Measurements from ENCODE around the gene KLK3. TPM values are rescaled to one million over a fixed set of nuclear protein-coding genes. Genes with fewer than 3 reads are reported as not detected.

Gene KLK3
- total and polyA plus RNA-seq, 2 experiments from 2014 or later = 0.19 TPM; not detected in 1

- Histone ChIP-seq H3K4me1 (ENCODE audit: insufficient read depth) (peaks cover 9% of the 10 kb centered on the region), H3K36me3 (ENCODE audit: insufficient read depth) (no peaks in the 10 kb centered on the region), H3K4me3 (no peak overlapping the region), H4K20me1 (replicated peaks; ENCODE audit: insufficient read depth) (no peaks in the 10 kb centered on the region), H3K27me3 (ENCODE audit: insufficient read depth) (peaks cover 32% of the 10 kb centered on the region), H3F3A (replicated peaks; ENCODE audit: low read depth) (0 out of 2 replicates have a peak, but pooled peaks cover 3% of the 10 kb centered on the region), H3K27ac (ENCODE audit: low read depth) (no peak overlapping the region), H3K9me2 (ENCODE audit: insufficient read depth) (0 out of 2 replicates have a peak, but pooled peaks cover 2% of the 10 kb centered on the region), H2AFZ (peak overlapping the region; percentile 59; the same call in 1 of the 2 replicates), H3K79me2 (replicated peaks; ENCODE audit: insufficient read depth) (no peaks in the 10 kb centered on the region), H3K4me2 (peak overlapping the region; percentile 14; the same call in 1 of the 2 replicates)
- no peak for TF ChIP-seq JUNB (IDR thresholded peaks at IDR 0.05; ENCODE audit: unreplicated experiment)
- peak; percentile 45 to 65 for TF ChIP-seq CTCF (conservative IDR thresholded peaks at IDR 0.05; ENCODE audit: low read depth in 2 of 2)
- no peak for TF ChIP-seq ZNF331 (CRISPR knock-in tag; IDR thresholded peaks at IDR 0.05; ENCODE audit: low read depth)
- H3K27me3 Mint-ChIP-seq (ENCODE audit: insufficient read depth, low read depth, poor library complexity) = peaks cover 24% of the 10 kb centered on the region
- H3K27ac Mint-ChIP-seq = no peak overlapping the region
- peak; percentile 7; the same call in 1 of the 3 replicates for ATAC-seq
- H3K36me3 Mint-ChIP-seq (ENCODE audit: low read depth) = no peaks in the 10 kb centered on the region; the same call in 2 of the 3 replicates
- no peak overlapping the region for H3K4me3 Mint-ChIP-seq
- peak; percentile 65 for DNase-seq (ENCODE audit: low spot score)
- H3K4me1 Mint-ChIP-seq = peaks cover 7% of the 10 kb centered on the region; the same call in 2 of the 3 replicates
- peaks cover 24% of the 10 kb centered on the region for H3K9me3 Mint-ChIP-seq
Observed at GRCh38 chr19:50838239-50838638, 16.5 kb upstream of the KLK3 start.

- Histone ChIP-seq H3K27me3 (ENCODE audit: insufficient read depth) (peaks cover 25% of the 10 kb centered on the region), H3K4me1 (ENCODE audit: insufficient read depth) (peaks cover 9% of the 10 kb centered on the region), H3K36me3 (ENCODE audit: insufficient read depth) (no peaks in the 10 kb centered on the region), H4K20me1 (replicated peaks; ENCODE audit: insufficient read depth) (no peaks in the 10 kb centered on the region), H3K4me3 (no peak overlapping the region), H3K4me2 (no peak overlapping the region), H3F3A (replicated peaks; ENCODE audit: low read depth) (0 out of 2 replicates have a peak, but pooled peaks cover 3% of the 10 kb centered on the region), H2AFZ (no peak overlapping the region), H3K27ac (ENCODE audit: low read depth) (no peak overlapping the region), H3K79me2 (replicated peaks; ENCODE audit: insufficient read depth) (no peaks in the 10 kb centered on the region), H3K9me2 (ENCODE audit: insufficient read depth) (no peaks in the 10 kb centered on the region)
- no peak overlapping the region for H3K27ac Mint-ChIP-seq
- peaks cover 21% of the 10 kb centered on the region for H3K27me3 Mint-ChIP-seq (ENCODE audit: insufficient read depth, low read depth, poor library complexity)
- peaks cover 38% of the 10 kb centered on the region for H3K9me3 Mint-ChIP-seq
- peaks cover 7% of the 10 kb centered on the region; the same call in 2 of the 3 replicates for H3K4me1 Mint-ChIP-seq
- no peak for ATAC-seq
- no peak overlapping the region; the same call in 2 of the 3 replicates for H3K4me3 Mint-ChIP-seq
- TF ChIP-seq EZH2phosphoT487 (IDR thresholded peaks at IDR 0.05; ENCODE audit: unreplicated experiment) (no peak), CREB1 (CRISPR knock-in tag; IDR thresholded peaks at IDR 0.05; ENCODE audit: low read depth) (no peak), CTCF (conservative IDR thresholded peaks at IDR 0.05; ENCODE audit: low read depth in 2 of 2) (no peak), ETS1 (IDR thresholded peaks at IDR 0.05) (no peak), ZNF331 (CRISPR knock-in tag; IDR thresholded peaks at IDR 0.05; ENCODE audit: low read depth) (no peak), POLR2AphosphoS5 (IDR thresholded peaks at IDR 0.05; ENCODE audit: low read depth) (no peak), ZNF114 (CRISPR knock-in tag; IDR thresholded peaks at IDR 0.05) (no peak), JUNB (IDR thresholded peaks at IDR 0.05; ENCODE audit: unreplicated experiment) (no peak), STAT1 (IDR thresholded peaks at IDR 0.05; ENCODE audit: unreplicated experiment) (no peak), REST (IDR thresholded peaks at IDR 0.05; ENCODE audit: unreplicated experiment) (no peak), EZH2 (IDR thresholded peaks at IDR 0.05; ENCODE audit: low read depth, unreplicated experiment) (no peak), NANOG (IDR thresholded peaks at IDR 0.05; ENCODE audit: borderline replicate concordance) (no peak)
- no peak for DNase-seq (ENCODE audit: low spot score)
- peaks cover 8% of the 10 kb centered on the region; the same call in 2 of the 3 replicates for H3K36me3 Mint-ChIP-seq (ENCODE audit: low read depth)
Observed at GRCh38 chr19:50839712-50840655, 14.7 kb upstream of the KLK3 start.

Data from GM23338 (cell line).